ENCODE data around the gene PRSS56.

Gene PRSS56

GRCh38 chr2:232573771-232574435 is 53.7 kb downstream of the PRSS56 start:
- DNase-seq: no peak

DNA sequence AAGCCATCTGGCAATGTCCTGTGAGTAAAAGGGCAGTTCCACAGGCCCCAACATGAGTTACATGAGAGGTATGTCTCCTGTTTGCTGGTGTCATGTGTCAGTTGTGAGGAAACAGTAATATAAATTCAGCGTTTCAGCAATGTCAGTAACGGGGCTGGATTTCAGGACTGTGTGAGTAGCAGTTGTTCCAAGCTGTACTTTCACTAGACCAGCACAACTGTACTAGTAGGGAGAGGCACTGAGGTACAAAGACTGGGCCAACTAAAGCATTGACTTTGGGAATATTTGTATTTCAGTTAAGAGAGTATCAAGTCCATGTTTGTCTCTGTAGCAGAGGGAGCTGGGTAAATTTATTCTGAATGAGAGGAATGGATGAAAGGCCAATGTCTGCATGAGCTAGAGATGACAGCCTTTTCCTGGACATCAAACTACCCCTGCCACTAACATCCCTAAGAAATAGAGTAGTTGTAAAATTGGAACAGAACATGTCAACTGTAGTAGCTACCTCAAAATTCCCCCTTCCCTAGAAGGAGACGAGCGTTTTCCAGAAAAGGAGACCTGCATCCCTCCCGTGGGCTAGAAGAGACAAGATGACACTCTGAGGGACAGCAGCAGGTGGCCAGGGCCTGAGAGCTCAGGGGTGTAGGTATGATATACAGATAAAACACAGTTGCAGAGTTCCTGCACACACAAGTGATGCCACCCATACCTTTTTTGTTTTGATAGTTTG is 54.7 kb downstream of the PRSS56 start:
- DNase-seq: no peak
